ENCODE measurements around the gene PSMD2. TPM values are rescaled to one million over a fixed set of nuclear protein-coding genes. Genes with fewer than 3 reads are reported as not detected.

Gene PSMD2
- total and polyA plus RNA-seq, 2 donors (not counting 3 experiments of a cell fraction or from before 2014, with no cell fraction given): 414 to 435 TPM

GRCh38 chr3:184255291-184256039, 43.6 kb upstream of the PSMD2 start:
- Histone ChIP-seq H3K27me3 (ENCODE audit: control insufficient read depth in 2 of 2, insufficient read depth in 2 of 2, low read length in 2 of 2) (peaks cover 10 to 13% of the 10 kb centered on the region in 2 experiments), H3K4me2 (ENCODE audit: insufficient read depth, low read length) (no peak overlapping the region), H3K27ac (ENCODE audit: insufficient read depth, low read depth, low read length) (no peak overlapping the region), H3K4me3 (replicated peaks in 1 of 3; ENCODE audit: insufficient read depth in 1 of 3, low read depth in 1 of 3, low read length in 3 of 3) (no peak overlapping the region), H2AFZ (ENCODE audit: low read depth, low read length) (no peak overlapping the region), H3K4me1 (ENCODE audit: control insufficient read depth, extremely low read depth, insufficient read depth, low read length) (peaks cover 1% of the 10 kb centered on the region), H4K20me1 (replicated peaks; ENCODE audit: control insufficient read depth, extremely low read depth, insufficient read depth, low read length) (no peaks in the 10 kb centered on the region), H3K9me3 (replicated peaks; ENCODE audit: control insufficient read depth, insufficient read depth, low read length) (no peaks in the 10 kb centered on the region), H3K79me2 (ENCODE audit: control insufficient read depth, insufficient read depth, low read length) (no peaks in the 10 kb centered on the region), H3K9me1 (replicated peaks; ENCODE audit: control insufficient read depth, extremely low read depth, insufficient read depth, low read length) (no peaks in the 10 kb centered on the region), H3K36me3 (ENCODE audit: control insufficient read depth in 2 of 2, extremely low read depth in 1 of 2, insufficient read depth in 2 of 2, low read length in 2 of 2) (no peaks in the 10 kb centered on the region), H3K9ac (replicated peaks; ENCODE audit: extremely low read depth, insufficient read depth, low read length) (no peak overlapping the region)
- dilution Hi-C loops (cut with MboI; ENCODE audit: extremely low pct_ligation_motif_present, low sequenced_read_pairs) (no loop called here), intact Hi-C loops (cut with micrococcal nuclease) (no loop called here)
- ChIA-PET POLR2A (no interaction called here), CTCF (interaction anchor here (0.8 to 1.6 kb wide), 3 partner anchors 13 to 215 kb away, joined by 3 to 4 read pairs (median 3); no protein-coding TSS in a partner anchor)
- FAIRE-seq: no peak
- TF ChIP-seq POLR2A (IDR thresholded peaks at IDR 0.05; ENCODE audit: low read depth, low read length): no peak
- TF ChIP-seq CTCF (IDR thresholded peaks at IDR 0.05; ENCODE audit: extremely low read depth in 1 of 2, insufficient read depth in 1 of 2, low read depth in 1 of 2, low read length in 2 of 2): no peak
- no peak for TF ChIP-seq POLR2AphosphoS5 (IDR thresholded peaks at IDR 0.05; ENCODE audit: insufficient read depth, low read depth, low read length)
- TF ChIP-seq, protein P1, sequence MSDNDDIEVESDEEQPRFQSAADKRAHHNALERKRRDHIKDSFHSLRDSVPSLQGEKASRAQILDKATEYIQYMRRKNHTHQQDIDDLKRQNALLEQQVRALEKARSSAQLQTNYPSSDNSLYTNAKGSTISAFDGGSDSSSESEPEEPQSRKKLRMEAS (IDR thresholded peaks at IDR 0.05; ENCODE audit: insufficient read depth, insufficient read length): no peak
- TF ChIP-seq GATA2 (IDR thresholded peaks at IDR 0.05; ENCODE audit: insufficient read depth, insufficient read length, low read depth, low read length): no peak
- TF ChIP-seq EZH2 (IDR thresholded peaks at IDR 0.05; ENCODE audit: borderline replicate concordance, low read depth, low read length, severe bottlenecking): no peak
- TF ChIP-seq JUN (IDR thresholded peaks at IDR 0.05; ENCODE audit: borderline replicate concordance, insufficient read depth, insufficient read length, low read depth): no peak
- TF ChIP-seq MYC (IDR thresholded peaks at IDR 0.05; ENCODE audit: low read depth, low read length): no peak
- no peak for TF ChIP-seq FOS (IDR thresholded peaks at IDR 0.05; ENCODE audit: borderline replicate concordance, insufficient read depth, low read length)
- DNase-seq (ENCODE audit: low read depth, low spot score): no peak
- BruUV-seq (replicated peaks): no TSS peak

All from endothelial cell of umbilical vein (primary cell).